ENCODE measurements around the gene ARIH2.
A peak's percentile ranks its signal among the peaks of the same experiment; 100 is the strongest.

ARIH2 gene

GRCh38 chr3:49005303-49005680 is 86.7 kb downstream of the ARIH2 start:
- no peak for TF ChIP-seq REST (IDR thresholded peaks at IDR 0.05; ENCODE audit: insufficient read depth in 1 of 2, low read depth in 2 of 2, low read length in 2 of 2)
- no peak for TF ChIP-seq TAF1 (IDR thresholded peaks at IDR 0.05; ENCODE audit: borderline replicate concordance, insufficient read depth, low read length)
- TF ChIP-seq FOXP2 (optimal IDR thresholded peaks at IDR 0.05; ENCODE audit: borderline replicate concordance, extremely low read depth, extremely low read length, insufficient read depth): no peak
- TF ChIP-seq SIN3A (IDR thresholded peaks at IDR 0.05; ENCODE audit: borderline replicate concordance, insufficient read depth, low read length): no peak
- TF ChIP-seq POLR2AphosphoS5 (IDR thresholded peaks at IDR 0.05; ENCODE audit: low read depth, low read length): no peak

- TF ChIP-seq REST (IDR thresholded peaks at IDR 0.05; ENCODE audit: insufficient read depth in 1 of 2, low read depth in 2 of 2, low read length in 2 of 2) (no peak), SIN3A (IDR thresholded peaks at IDR 0.05; ENCODE audit: borderline replicate concordance, insufficient read depth, low read length) (no peak), POLR2AphosphoS5 (IDR thresholded peaks at IDR 0.05; ENCODE audit: low read depth, low read length) (no peak), TAF1 (IDR thresholded peaks at IDR 0.05; ENCODE audit: borderline replicate concordance, insufficient read depth, low read length) (no peak), FOXP2 (optimal IDR thresholded peaks at IDR 0.05; ENCODE audit: borderline replicate concordance, extremely low read depth, extremely low read length, insufficient read depth) (no peak)
Observed at GRCh38 chr3:49005998-49006397, 87.4 kb downstream of the ARIH2 start.

GRCh38 chr3:49006408-49007067 is 87.9 kb downstream of the ARIH2 start:
- TF ChIP-seq TAF1 (IDR thresholded peaks at IDR 0.05; ENCODE audit: borderline replicate concordance, insufficient read depth, low read length) (no peak), SIN3A (IDR thresholded peaks at IDR 0.05; ENCODE audit: borderline replicate concordance, insufficient read depth, low read length) (no peak), POLR2AphosphoS5 (IDR thresholded peaks at IDR 0.05; ENCODE audit: low read depth, low read length) (no peak), REST (IDR thresholded peaks at IDR 0.05; ENCODE audit: insufficient read depth in 1 of 2, low read depth in 2 of 2, low read length in 2 of 2) (no peak)

- TF ChIP-seq SIN3A (IDR thresholded peaks at IDR 0.05; ENCODE audit: borderline replicate concordance, insufficient read depth, low read length) (peak; percentile 80; the same call in 1 of the 2 replicates), TAF1 (IDR thresholded peaks at IDR 0.05; ENCODE audit: borderline replicate concordance, insufficient read depth, low read length) (peak; percentile 58; the same call in 1 of the 2 replicates), POLR2AphosphoS5 (IDR thresholded peaks at IDR 0.05; ENCODE audit: low read depth, low read length) (peak; percentile 66; the same call in 1 of the 2 replicates), REST (IDR thresholded peaks at IDR 0.05; ENCODE audit: insufficient read depth in 1 of 2, low read depth in 2 of 2, low read length in 2 of 2) (no peak)
Observed at GRCh38 chr3:49007068-49007770, 88.6 kb downstream of the ARIH2 start, which contains the start of gene WDR6. TSS of gene WDR6 (plus strand) at chr3:49007391. CDS start at chr3:49007432, 41 bp downstream.
